Cardiac fibroblast (primary cell): ENCODE data around the gene GPR143.

ENCODE experiments used
- DNase-seq, 2 donors: peaks; one replicate each; pipeline versions ENCODE4 v3.0.0 to v3.0.0-alpha.2; 2010; ENCODE audit warnings: low read depth in 2 of 2
- H3K4me3 ChIP-seq, 2 donors: replicated peaks in 1 of 2; 1 replicate in 1 of 2; 2 replicates in 1 of 2; pipeline ENCODE4 v1.5.1; 2011; ENCODE audit warnings: low read depth in 2 of 2, low read length in 2 of 2, mild to moderate bottlenecking in 2 of 2, moderate library complexity in 1 of 2
- TF ChIP-seq, protein P1 (sequence below): IDR thresholded peaks from one replicate; pipeline ENCODE4 v1.5.1; 2011; ENCODE audit warnings: low read depth, mild to moderate bottlenecking, low read length, inconsistent platforms

The GPR143 gene

DNA sequence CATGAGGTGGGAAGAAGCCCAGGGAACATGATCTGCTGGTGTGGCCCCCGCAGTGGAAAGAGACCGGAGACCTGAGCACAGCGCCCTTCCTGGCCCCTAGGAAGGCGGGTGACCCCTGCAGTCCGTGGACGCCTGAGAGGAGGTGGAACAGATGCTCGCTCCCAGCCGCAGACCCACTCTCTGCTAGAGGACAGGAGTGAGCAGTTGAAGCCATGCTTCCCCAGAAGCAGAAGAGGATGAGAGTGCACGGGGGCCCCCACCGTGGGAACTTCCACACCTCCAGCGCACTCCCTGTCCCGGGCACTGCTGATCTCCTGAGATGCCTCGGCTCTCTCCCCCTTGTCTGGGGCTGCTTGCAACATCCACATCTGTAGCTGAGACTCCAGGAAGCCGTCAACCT is 62.2 kb downstream of the GPR143 start:
- H3K4me3 ChIP-seq, result no peak overlapping the region
- TF ChIP-seq, protein P1, sequence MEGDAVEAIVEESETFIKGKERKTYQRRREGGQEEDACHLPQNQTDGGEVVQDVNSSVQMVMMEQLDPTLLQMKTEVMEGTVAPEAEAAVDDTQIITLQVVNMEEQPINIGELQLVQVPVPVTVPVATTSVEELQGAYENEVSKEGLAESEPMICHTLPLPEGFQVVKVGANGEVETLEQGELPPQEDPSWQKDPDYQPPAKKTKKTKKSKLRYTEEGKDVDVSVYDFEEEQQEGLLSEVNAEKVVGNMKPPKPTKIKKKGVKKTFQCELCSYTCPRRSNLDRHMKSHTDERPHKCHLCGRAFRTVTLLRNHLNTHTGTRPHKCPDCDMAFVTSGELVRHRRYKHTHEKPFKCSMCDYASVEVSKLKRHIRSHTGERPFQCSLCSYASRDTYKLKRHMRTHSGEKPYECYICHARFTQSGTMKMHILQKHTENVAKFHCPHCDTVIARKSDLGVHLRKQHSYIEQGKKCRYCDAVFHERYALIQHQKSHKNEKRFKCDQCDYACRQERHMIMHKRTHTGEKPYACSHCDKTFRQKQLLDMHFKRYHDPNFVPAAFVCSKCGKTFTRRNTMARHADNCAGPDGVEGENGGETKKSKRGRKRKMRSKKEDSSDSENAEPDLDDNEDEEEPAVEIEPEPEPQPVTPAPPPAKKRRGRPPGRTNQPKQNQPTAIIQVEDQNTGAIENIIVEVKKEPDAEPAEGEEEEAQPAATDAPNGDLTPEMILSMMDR, result no peak
- no peak for DNase-seq

- no peak for DNase-seq
- TF ChIP-seq, protein P1, result no peak
- H3K4me3 ChIP-seq, result no peak overlapping the region
Measured at GRCh38 chrX:9701790-9702189, 63.9 kb downstream of the GPR143 start.

- TF ChIP-seq, protein P1, result no peak
- DNase-seq, result no peak
- no peak overlapping the region for H3K4me3 ChIP-seq
Measured at GRCh38 chrX:9700555-9700954, 65.1 kb downstream of the GPR143 start.

- no peak overlapping the region for H3K4me3 ChIP-seq
- TF ChIP-seq, protein P1, result no peak
Measured at GRCh38 chrX:9698576-9698975, 67.1 kb downstream of the GPR143 start.

GRCh38 chrX:9693307-9694001 is 72.2 kb downstream of the GPR143 start:
- TF ChIP-seq, protein P1, result no peak
- no peak for DNase-seq
- no peak overlapping the region for H3K4me3 ChIP-seq

More at GRCh38 chrX:9698576-9698975, 67.1 kb downstream of the GPR143 start:
- DNase-seq, result no peak

DNA sequence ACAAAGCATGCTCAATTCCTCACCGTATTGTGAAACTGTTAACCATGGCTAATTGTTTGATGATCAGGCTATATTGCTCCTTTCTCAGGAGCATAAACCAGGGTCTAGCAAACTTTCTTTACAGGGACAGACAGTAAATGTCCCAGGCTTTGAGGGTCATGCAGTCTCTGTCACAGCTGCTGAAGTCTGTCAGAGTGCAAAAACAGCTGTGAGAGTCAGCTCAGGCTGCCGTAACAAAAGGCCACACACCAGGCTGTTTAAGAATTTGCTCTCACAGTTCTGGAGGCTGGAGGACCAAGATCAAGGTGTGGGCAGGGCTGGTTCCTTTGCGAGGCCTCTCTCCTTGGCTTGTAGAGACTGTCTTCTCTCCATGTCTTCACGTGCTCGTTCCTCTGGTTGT is 75.6 kb downstream of the GPR143 start:
- H3K4me3 ChIP-seq, result no peak overlapping the region
- TF ChIP-seq, protein P1, result no peak
- DNase-seq, result no peak

GRCh38 chrX:9688833-9689232 is 76.8 kb downstream of the GPR143 start:
- no peak overlapping the region for H3K4me3 ChIP-seq
- TF ChIP-seq, protein P1, result no peak
- no peak for DNase-seq
